HG03045 (cell line): Measurements from ENCODE around the gene DUSP28.

Source experiments
- ATAC-seq: cut with Tn5 transposase; IDR thresholded peaks from one replicate; pipeline ENCODE4 v1.9.1; 2021; ENCODE audit warnings: mild to moderate bottlenecking, moderate library complexity; ENCODE audit not compliant: unreplicated experiment

The DUSP28 gene

GRCh38 chr2:240571314-240571973 lies 11.3 kb downstream of the DUSP28 start:
- no peak for ATAC-seq

DNA sequence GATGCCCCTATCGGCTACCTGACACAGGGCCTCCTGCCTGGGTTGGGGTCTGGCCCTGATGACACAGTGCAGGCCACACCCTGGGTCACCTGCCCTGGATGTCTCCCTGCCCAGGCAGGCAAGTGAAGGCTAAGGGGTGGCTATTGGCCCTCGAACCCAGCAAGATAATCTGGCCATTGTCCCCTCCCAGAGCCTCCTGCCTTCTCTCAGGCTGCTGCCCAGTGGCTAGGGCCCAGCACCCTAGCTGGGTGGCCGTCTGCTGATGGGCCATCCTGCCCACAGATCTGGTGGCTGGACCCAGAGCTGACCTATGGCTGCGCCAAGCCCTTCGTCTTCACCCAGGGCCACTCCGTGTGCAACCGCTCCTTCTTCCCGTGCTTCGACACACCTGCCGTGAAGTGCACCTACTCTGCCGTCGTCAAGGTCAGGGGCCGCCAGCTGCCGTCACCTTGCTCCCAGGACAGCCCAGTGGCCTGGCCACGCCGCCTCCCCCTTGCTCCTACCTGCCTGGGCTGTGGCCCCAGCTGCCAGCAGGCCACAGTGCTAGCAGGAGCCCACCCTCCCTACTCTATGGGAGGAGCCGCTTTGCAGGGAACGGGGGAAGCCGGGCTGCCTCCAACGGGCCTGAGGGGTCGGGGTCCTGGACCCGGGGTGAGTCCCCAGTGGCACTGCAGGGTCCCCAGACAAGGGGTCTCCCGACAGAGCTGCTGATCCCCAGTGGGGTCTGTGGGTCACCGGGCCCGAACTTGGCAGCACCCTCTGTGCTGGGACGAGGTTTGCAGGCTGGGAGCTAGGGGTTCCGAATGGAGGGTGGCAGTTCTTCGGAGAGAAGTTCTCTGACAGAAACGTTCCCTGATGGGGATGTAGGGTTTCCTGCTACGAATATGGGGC lies 12.2 kb downstream of the DUSP28 start:
- no peak for ATAC-seq

GRCh38 chr2:240573071-240573515 lies 12.9 kb downstream of the DUSP28 start:
- no peak for ATAC-seq

DNA sequence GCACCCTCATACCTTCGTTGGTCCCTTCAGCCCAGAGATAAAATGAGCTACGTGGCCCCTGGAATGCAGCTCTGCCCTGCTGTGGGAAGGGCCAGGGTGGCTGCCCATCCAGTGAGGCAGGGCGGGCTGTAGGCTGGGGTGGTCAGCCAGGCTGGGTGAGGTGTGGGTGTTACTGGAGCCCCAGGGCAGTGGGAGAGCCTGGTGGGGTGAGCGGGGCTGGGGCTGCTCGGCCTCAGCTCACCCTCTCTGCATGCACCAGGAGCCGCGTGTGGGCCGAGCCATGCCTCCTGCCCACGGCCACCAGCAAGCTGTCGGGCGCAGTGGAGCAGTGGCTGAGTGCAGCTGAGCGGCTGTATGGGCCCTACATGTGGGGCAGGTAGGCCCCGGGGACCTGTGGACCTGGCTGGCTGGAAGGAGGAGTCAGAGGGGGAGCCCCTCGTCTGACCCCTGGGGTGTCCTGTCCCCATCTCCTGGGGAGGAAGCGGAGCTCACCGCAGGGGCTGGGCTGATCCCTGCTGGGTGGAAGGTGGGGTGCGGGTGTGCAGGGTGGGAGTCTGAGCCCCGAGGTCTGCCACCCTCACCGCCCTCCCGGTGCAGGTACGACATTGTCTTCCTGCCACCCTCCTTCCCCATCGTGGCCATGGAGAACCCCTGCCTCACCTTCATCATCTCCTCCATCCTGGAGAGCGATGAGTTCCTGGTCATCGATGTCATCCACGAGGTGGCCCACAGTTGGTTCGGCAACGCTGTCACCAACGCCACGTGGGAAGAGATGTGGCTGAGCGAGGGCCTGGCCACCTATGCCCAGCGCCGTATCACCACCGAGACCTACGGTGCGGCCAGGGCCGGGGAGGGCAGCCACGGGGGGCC lies 13.6 kb downstream of the DUSP28 start:
- no peak for ATAC-seq

- ATAC-seq = no peak
Observed at GRCh38 chr2:240574386-240575100, 14.4 kb downstream of the DUSP28 start.

- ATAC-seq = no peak
Observed at GRCh38 chr2:240575101-240575965, 15.2 kb downstream of the DUSP28 start.

GRCh38 chr2:240576036-240576435 lies 15.9 kb downstream of the DUSP28 start:
- no peak for ATAC-seq

DNA sequence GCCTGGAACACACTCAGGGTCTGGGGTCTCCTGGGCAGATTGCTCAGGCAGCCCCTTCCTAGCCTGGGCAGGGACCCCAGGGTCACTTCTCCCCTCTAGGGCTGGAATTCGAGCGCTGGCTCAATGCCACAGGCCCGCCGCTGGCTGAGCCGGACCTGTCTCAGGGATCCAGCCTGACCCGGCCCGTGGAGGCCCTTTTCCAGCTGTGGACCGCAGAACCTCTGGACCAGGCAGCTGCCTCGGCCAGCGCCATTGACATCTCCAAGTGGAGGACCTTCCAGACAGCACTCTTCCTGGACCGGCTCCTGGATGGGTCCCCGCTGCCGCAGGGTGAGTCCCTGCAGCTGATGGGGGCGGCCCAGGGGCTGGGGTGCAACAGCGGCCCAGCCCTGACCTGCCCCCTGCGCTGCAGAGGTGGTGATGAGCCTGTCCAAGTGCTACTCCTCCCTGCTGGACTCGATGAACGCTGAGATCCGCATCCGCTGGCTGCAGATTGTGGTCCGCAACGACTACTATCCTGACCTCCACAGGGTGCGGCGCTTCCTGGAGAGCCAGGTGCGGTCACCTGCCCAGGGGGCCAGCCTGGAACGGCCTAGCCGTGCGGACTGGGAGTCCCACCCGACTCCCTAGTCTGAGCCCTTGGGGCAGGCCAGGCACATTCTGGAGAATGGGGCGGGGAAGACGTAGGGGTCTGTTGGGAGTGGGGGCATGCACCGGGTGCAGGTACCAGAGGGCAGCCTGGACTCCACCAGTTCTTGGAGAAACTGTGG lies 16.5 kb downstream of the DUSP28 start:
- ATAC-seq = no peak

DNA sequence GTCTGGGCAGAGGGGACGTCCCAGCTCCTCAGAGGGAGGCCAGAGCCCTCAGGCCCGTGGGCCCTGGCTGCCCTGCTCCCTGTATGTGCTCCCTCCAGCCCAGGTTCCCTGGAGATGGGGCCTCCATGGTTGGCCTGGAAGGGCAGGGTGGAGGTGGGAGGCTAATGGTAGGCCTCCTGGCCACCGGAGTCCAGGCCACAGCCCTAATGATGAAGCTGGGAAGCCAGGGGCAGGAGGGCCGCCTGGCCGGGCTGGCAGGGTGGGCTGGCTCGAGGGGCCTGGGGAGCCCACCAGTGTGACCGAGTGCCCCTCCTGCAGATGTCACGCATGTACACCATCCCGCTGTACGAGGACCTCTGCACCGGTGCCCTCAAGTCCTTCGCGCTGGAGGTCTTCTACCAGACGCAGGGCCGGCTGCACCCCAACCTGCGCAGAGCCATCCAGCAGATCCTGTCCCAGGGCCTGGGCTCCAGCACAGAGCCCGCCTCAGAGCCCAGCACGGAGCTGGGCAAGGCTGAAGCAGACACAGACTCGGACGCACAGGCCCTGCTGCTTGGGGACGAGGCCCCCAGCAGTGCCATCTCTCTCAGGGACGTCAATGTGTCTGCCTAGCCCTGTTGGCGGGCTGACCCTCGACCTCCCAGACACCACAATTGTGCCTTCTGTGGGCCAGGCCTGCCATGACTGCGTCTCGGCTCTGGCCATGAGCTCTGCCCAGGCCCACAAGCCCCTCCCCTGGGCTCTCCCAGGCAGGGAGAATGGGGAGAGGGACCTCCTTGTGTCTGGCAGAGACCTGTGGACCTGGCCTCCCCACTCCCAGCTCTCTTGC lies 17.3 kb downstream of the DUSP28 start:
- ATAC-seq = no peak

- no peak for ATAC-seq
Observed at GRCh38 chr2:240578110-240578450, 17.9 kb downstream of the DUSP28 start.

DNA sequence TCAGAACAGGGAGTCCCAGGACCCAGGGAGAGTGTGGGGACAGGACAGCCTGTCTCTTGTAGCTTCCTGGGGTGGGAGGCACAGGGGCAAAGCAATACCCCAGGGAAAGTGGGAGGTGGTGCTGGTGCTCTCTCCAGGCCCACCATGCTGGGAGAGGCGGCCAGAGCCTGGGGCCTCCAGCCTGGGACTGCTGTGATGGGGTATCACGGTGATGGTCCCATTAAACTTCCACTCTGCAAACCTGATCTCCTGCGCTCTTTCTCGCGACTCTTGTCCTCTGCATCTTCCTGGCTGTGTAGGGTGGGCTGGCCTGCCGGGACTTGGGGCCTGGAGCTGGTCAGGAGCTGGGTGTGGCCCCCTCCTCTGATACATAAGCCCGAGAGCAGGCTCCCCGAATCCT lies 18.3 kb downstream of the DUSP28 start:
- no peak for ATAC-seq

DNA sequence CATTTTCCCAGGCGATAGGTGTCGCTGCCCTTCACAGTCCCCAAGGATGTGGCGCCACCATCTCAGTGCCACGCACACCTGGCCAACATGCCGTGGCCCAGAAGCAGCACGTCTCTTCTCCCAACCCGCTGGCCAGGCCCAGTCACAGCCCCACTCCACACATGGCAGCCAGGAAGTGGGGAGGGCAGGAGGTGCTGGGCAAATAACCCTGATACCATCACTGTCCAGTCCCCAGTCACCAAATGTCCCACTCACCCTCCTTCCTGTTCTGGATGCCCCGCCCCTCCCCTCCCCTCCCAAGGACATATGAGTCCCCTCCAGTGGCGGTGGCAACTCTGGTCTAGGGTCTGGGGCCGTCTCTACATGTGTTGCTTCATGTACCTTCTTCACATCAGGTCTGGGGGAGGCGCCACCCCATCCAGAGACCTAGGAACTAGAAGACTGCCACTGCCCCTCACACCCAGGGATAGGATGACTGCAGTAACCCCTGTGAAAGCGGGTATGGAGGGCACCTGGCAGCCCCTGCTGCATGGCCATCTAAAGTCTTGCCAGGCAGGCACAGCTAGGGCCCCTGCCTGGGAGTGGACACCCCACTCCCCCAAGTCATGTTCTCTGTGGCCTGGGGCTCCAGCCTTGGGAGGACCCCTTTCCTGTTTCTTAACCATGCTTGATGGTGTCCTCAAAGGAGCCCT lies 19.1 kb downstream of the DUSP28 start:
- no peak for ATAC-seq

GRCh38 chr2:240579771-240580614 lies 19.8 kb downstream of the DUSP28 start:
- ATAC-seq = no peak

DNA sequence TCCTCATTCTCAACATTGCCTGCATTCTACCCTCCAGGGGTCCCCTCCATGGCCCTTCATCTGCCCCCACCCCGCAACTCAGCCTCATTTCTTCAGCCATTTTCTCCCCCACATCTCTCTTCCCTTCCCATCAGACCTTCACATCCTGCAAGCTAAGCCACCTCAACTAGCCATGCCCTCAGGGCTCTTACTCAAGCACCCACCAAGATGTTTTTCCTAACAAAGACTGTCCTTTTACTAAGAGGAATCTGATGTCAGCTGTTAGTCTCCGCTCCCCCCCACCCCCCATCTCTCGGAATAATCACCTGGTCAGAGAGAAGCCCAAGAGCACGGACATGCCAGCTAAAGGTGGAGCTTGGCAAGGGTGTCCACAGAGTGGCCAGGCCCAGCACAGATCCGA lies 21.7 kb downstream of the DUSP28 start:
- ATAC-seq = no peak

GRCh38 chr2:240582781-240583180 lies 22.6 kb downstream of the DUSP28 start:
- ATAC-seq = no peak

GRCh38 chr2:240583774-240584173 lies 23.6 kb downstream of the DUSP28 start:
- ATAC-seq = no peak
